K562 (cell line): ENCODE measurements around the gene ZNF672. TPM values are rescaled to one million over a fixed set of nuclear protein-coding genes. Genes with fewer than 3 reads are reported as not detected.

ENCODE experiments used
- ARID1B ChIP-seq: fragments of 450-650 bp; IDR thresholded peaks from 2 replicates; pipeline ENCODE4 v1.6.1; 2016; ENCODE audit warnings: antibody characterized with exemption, mild to moderate bottlenecking, inconsistent platforms
- BMI1 ChIP-seq: fragments of 150-350 bp; IDR thresholded peaks from 2 replicates; pipeline ENCODE4 v1.6.1; 2014; ENCODE audit warnings: low read length
- CC2D1A ChIP-seq: fragments of 450-650 bp; IDR thresholded peaks from 2 replicates; pipeline ENCODE4 v1.6.1; 2017; ENCODE audit warnings: mild to moderate bottlenecking
- HDAC1 ChIP-seq, 2 experiments: fragments of 450-650 bp; IDR thresholded peaks; 2 replicates each; pipeline ENCODE4 v1.6.1; 2016 to 2017; ENCODE audit warnings: inconsistent platforms in 1 of 2, mild to moderate bottlenecking in 1 of 2, moderate library complexity in 1 of 2
- KLF6 ChIP-seq: fragments of 250-450 bp; sonication (Bioruptor Pico); IDR thresholded peaks from 2 replicates; pipeline ENCODE4 v1.4.0; 2020; ENCODE audit warnings: mild to moderate bottlenecking, moderate library complexity, borderline replicate concordance
- NCOA2 ChIP-seq, 2 experiments: fragments of 450-650 bp; IDR thresholded peaks; 2 replicates each; pipeline ENCODE4 v1.6.1; 2018; ENCODE audit warnings: mild to moderate bottlenecking in 2 of 2, moderate library complexity in 1 of 2; ENCODE audit not compliant: partially characterized antibody in 2 of 2
- NFXL1 ChIP-seq: fragments of 450-650 bp; formaldehyde crosslinking; IDR thresholded peaks from 2 replicates; pipeline ENCODE4 v1.4.0; 2021; ENCODE audit warnings: mild to moderate bottlenecking
- NR2C2 ChIP-seq, 2 experiments: fragments of 200-800 bp in 1 of 2; sonication (Bioruptor generic) in 1 of 2; sonication (generic) in 1 of 2; formaldehyde crosslinking in 1 of 2; IDR thresholded peaks; 2 replicates each; pipeline versions ENCODE4 v1.6.1 to v1.8.0; 2016 to 2022; ENCODE audit warnings: mild to moderate bottlenecking in 1 of 2, missing compliant biosample characterization in 1 of 2, missing genetic modification characterization in 1 of 2, missing genetic modification reagents in 1 of 2
- NRF1 ChIP-seq, 2 experiments: fragments of 450-650 bp; IDR thresholded peaks in 1 of 2; conservative IDR thresholded peaks in 1 of 2; 2 replicates each; pipeline ENCODE4 v1.6.1; 2014; ENCODE audit warnings: mild to moderate bottlenecking in 2 of 2
- SIN3B ChIP-seq: fragments of 450-650 bp; IDR thresholded peaks from 2 replicates; pipeline ENCODE4 v1.6.1; 2017; ENCODE audit warnings: low read depth, mild to moderate bottlenecking, moderate library complexity
- SUPT5H ChIP-seq: fragments of 450-650 bp; IDR thresholded peaks from 2 replicates; pipeline ENCODE4 v1.6.1; 2016
- YBX1 ChIP-seq: fragments of 450-650 bp; IDR thresholded peaks from 2 replicates; pipeline ENCODE4 v1.7.1; 2016; ENCODE audit warnings: mild to moderate bottlenecking
- ZNF124 ChIP-seq: sonication (generic); formaldehyde crosslinking; IDR thresholded peaks from 2 replicates; pipeline ENCODE4 v1.8.1; 2022; ENCODE audit warnings: missing genetic modification reagents
- ZSCAN32 ChIP-seq: fragments of 450-650 bp; formaldehyde crosslinking; IDR thresholded peaks from 2 replicates; pipeline ENCODE4 v1.4.0; 2020; ENCODE audit warnings: mild to moderate bottlenecking, moderate library complexity
- polyA plus RNA-seq, 8 experiments: library from polyadenylated mRNA; depleted of rRNA in 4 of 8; stranded (reverse) in 5 of 8; unstranded in 3 of 8; fragments of >200 nt; fragmentation: Nextera tagmentation in 2 of 8; fragmentation: Illumina TruSeq in 1 of 8; extraction: Ambion mirVana in 2 of 8; extraction: Trizol in 1 of 8; gene quantifications; 2 replicates each; pipeline versions ENCODE4 v1.2.1 to v1.2.3, GENCODE V29; 2011 to 2014; ENCODE audit warnings: inconsistent platforms in 1 of 8, missing spikeins in 1 of 8
- total RNA-seq, 7 experiments: library from RNA; depleted of rRNA in 6 of 7; stranded (reverse); fragments of >200 nt in 6 of 7; fragmentation: Illumina TruSeq in 2 of 7; extraction: Trizol in 2 of 7; gene quantifications; 2 replicates each; pipeline versions ENCODE4 v1.2.1 to v1.2.3, GENCODE V29; 2011 to 2021; ENCODE audit warnings: low replicate concordance in 1 of 7
- TF ChIP-seq, protein P1 (sequence below): IDR thresholded peaks from 2 replicates; pipeline ENCODE4 v1.6.1; 2011; ENCODE audit not compliant: insufficient read length; ENCODE audit errors: extremely low read depth
- TF ChIP-seq, protein P2 (sequence below): sonication (generic); formaldehyde crosslinking; IDR thresholded peaks from 2 replicates; pipeline ENCODE4 v1.8.0; 2022; ENCODE audit warnings: missing genetic modification reagents, mild to moderate bottlenecking, borderline replicate concordance
- TF ChIP-seq, protein P3 (sequence below), 2 experiments: fragments of 450-650 bp in 1 of 2; sonication (generic) in 1 of 2; formaldehyde crosslinking in 1 of 2; IDR thresholded peaks; 2 replicates each; pipeline versions ENCODE4 v1.7.1 to v1.9.0; 2016 to 2022; ENCODE audit warnings: inconsistent platforms in 1 of 2, mild to moderate bottlenecking in 1 of 2, missing genetic modification reagents in 1 of 2

ZNF672 gene
- total and polyA plus RNA-seq, 9 of the 15 experiments (the other 6 are each of a cell fraction or from before 2014, with no cell fraction given): 1.9 to 57.9 (median 24.1) TPM

DNA sequence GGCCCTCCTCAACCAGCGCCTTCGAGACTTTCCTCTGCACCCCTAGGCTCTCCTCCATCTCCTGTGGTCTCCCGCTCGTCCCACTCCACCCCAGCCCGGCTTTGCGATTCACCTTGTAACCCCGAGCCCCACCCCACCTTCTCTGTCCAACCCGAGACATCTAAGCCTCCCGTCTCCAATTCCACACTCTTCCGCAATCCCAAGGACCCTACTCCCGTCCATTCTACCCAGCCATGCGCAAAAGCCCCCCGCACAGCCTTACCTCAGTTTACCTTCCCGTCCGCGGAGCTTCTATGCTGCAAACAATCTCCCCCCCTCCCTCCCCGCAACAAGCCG lies 12.5 kb upstream of the ZNF672 start (continued):
- TF ChIP-seq NFXL1: no peak
- TF ChIP-seq NCOA2 (IDR thresholded peaks at IDR 0.05; ENCODE audit: partially characterized antibody in 2 of 2): no peak
- peak; percentile 17; the same call in 1 of the 2 replicates for TF ChIP-seq ZSCAN32
- peak; percentile 78 for TF ChIP-seq SUPT5H
- TF ChIP-seq, protein P1, sequence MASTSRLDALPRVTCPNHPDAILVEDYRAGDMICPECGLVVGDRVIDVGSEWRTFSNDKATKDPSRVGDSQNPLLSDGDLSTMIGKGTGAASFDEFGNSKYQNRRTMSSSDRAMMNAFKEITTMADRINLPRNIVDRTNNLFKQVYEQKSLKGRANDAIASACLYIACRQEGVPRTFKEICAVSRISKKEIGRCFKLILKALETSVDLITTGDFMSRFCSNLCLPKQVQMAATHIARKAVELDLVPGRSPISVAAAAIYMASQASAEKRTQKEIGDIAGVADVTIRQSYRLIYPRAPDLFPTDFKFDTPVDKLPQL: no peak
- TF ChIP-seq ARID1B: peak; percentile 57; the same call in 1 of the 2 replicates
- peak in 1 of 2 experiments; percentile 89; a peak in 2 of 4 replicates for TF ChIP-seq HDAC1 (IDR thresholded peaks at IDR 0.05)
- TF ChIP-seq NRF1 (conservative IDR thresholded peaks at IDR 0.05 in 1 of 2, IDR thresholded peaks at IDR 0.05 in 1 of 2): no peak
- no peak for TF ChIP-seq KLF6 (CRISPR knock-in tag)
- TF ChIP-seq CC2D1A: 0 out of 2 replicates have a peak, but pooled peaks have one; percentile 22
- no peak for TF ChIP-seq NR2C2 (CRISPR knock-in tag; IDR thresholded peaks at IDR 0.05)
- TF ChIP-seq NR2C2 (tag; IDR thresholded peaks at IDR 0.05): no peak
- TF ChIP-seq, protein P2, sequence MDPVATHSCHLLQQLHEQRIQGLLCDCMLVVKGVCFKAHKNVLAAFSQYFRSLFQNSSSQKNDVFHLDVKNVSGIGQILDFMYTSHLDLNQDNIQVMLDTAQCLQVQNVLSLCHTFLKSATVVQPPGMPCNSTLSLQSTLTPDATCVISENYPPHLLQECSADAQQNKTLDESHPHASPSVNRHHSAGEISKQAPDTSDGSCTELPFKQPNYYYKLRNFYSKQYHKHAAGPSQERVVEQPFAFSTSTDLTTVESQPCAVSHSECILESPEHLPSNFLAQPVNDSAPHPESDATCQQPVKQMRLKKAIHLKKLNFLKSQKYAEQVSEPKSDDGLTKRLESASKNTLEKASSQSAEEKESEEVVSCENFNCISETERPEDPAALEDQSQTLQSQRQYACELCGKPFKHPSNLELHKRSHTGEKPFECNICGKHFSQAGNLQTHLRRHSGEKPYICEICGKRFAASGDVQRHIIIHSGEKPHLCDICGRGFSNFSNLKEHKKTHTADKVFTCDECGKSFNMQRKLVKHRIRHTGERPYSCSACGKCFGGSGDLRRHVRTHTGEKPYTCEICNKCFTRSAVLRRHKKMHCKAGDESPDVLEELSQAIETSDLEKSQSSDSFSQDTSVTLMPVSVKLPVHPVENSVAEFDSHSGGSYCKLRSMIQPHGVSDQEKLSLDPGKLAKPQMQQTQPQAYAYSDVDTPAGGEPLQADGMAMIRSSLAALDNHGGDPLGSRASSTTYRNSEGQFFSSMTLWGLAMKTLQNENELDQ: no peak
- no peak for TF ChIP-seq BMI1
- TF ChIP-seq, protein P3, sequence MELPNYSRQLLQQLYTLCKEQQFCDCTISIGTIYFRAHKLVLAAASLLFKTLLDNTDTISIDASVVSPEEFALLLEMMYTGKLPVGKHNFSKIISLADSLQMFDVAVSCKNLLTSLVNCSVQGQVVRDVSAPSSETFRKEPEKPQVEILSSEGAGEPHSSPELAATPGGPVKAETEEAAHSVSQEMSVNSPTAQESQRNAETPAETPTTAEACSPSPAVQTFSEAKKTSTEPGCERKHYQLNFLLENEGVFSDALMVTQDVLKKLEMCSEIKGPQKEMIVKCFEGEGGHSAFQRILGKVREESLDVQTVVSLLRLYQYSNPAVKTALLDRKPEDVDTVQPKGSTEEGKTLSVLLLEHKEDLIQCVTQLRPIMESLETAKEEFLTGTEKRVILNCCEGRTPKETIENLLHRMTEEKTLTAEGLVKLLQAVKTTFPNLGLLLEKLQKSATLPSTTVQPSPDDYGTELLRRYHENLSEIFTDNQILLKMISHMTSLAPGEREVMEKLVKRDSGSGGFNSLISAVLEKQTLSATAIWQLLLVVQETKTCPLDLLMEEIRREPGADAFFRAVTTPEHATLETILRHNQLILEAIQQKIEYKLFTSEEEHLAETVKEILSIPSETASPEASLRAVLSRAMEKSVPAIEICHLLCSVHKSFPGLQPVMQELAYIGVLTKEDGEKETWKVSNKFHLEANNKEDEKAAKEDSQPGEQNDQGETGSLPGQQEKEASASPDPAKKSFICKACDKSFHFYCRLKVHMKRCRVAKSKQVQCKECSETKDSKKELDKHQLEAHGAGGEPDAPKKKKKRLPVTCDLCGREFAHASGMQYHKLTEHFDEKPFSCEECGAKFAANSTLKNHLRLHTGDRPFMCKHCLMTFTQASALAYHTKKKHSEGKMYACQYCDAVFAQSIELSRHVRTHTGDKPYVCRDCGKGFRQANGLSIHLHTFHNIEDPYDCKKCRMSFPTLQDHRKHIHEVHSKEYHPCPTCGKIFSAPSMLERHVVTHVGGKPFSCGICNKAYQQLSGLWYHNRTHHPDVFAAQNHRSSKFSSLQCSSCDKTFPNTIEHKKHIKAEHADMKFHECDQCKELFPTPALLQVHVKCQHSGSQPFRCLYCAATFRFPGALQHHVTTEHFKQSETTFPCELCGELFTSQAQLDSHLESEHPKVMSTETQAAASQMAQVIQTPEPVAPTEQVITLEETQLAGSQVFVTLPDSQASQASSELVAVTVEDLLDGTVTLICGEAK (IDR thresholded peaks at IDR 0.05): no peak
- TF ChIP-seq, protein P3 (CRISPR knock-in tag; IDR thresholded peaks at IDR 0.05): no peak
- TF ChIP-seq ZNF124 (CRISPR knock-in tag): no peak
- TF ChIP-seq YBX1: no peak
- no peak; the same call in 1 of the 2 replicates for TF ChIP-seq SIN3B
